ENCODE results near the gene WDR87. TPM values are rescaled to one million over a fixed set of nuclear protein-coding genes. Genes with fewer than 3 reads are reported as not detected.

WDR87 gene
- total RNA-seq, 2 experiments from 2014 or later = not detected

DNA sequence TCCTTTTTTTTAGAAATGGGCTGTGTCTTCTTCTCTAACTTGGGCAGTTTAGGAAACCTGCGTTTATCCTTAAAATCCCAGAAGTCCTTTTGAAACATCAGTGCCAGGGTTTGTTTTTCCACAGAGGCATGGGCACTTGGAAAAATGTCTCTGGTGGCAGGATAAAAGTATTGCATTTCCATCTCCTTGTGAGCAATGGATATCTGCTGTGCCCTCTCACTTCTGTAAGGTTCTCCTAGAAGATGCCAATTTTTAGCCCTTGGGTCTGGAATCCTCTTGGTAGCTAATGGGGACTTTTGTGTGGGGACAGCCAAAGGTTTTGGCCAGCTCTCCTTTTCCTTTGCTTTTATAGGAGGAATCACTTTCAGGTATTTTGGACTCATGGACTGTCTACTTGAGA lies 21.0 kb downstream of the WDR87 start:
- no peak overlapping the region for H3K4me3 Mint-ChIP-seq
- H3K36me3 Mint-ChIP-seq (ENCODE audit: low read depth) = no peaks in the 10 kb centered on the region
- Histone ChIP-seq H3K9me3 (ENCODE audit: control insufficient read depth in 1 of 2, insufficient read depth in 1 of 2, low read length in 2 of 2) (peaks cover 5 to 26% of the 10 kb centered on the region in 2 experiments), H3K36me3 (ENCODE audit: insufficient read depth, low read length) (no peaks in the 10 kb centered on the region), H3K4me3 (ENCODE audit: low read length) (no peak overlapping the region), H3K27me3 (ENCODE audit: control insufficient read depth in 1 of 2, insufficient read depth in 2 of 2, low read length in 2 of 2) (peaks cover 2 to 12% of the 10 kb centered on the region in 2 experiments), H3K4me1 (ENCODE audit: insufficient read depth, low read length) (no peaks in the 10 kb centered on the region), H3K27ac (ENCODE audit: low read depth in 1 of 2, low read length in 2 of 2) (no peak overlapping the region)
- peaks cover 3% of the 10 kb centered on the region for H3K9me3 Mint-ChIP-seq
- no peak overlapping the region for H3K27ac Mint-ChIP-seq
- DNase-seq (no peak), ATAC-seq (ENCODE audit: poor library complexity) (no peak)
- H3K4me1 Mint-ChIP-seq (ENCODE audit: low read depth) = no peaks in the 10 kb centered on the region
- ChIA-PET CTCF (no interaction called here), POLR2A (no interaction called here)
- intact Hi-C loops (cut with DNase I, micrococcal nuclease) = no loop called here
- peaks cover under 1% of the 10 kb centered on the region for H3K27me3 Mint-ChIP-seq
- TF ChIP-seq, protein P1, sequence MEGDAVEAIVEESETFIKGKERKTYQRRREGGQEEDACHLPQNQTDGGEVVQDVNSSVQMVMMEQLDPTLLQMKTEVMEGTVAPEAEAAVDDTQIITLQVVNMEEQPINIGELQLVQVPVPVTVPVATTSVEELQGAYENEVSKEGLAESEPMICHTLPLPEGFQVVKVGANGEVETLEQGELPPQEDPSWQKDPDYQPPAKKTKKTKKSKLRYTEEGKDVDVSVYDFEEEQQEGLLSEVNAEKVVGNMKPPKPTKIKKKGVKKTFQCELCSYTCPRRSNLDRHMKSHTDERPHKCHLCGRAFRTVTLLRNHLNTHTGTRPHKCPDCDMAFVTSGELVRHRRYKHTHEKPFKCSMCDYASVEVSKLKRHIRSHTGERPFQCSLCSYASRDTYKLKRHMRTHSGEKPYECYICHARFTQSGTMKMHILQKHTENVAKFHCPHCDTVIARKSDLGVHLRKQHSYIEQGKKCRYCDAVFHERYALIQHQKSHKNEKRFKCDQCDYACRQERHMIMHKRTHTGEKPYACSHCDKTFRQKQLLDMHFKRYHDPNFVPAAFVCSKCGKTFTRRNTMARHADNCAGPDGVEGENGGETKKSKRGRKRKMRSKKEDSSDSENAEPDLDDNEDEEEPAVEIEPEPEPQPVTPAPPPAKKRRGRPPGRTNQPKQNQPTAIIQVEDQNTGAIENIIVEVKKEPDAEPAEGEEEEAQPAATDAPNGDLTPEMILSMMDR (IDR thresholded peaks at IDR 0.05) = no peak

DNA sequence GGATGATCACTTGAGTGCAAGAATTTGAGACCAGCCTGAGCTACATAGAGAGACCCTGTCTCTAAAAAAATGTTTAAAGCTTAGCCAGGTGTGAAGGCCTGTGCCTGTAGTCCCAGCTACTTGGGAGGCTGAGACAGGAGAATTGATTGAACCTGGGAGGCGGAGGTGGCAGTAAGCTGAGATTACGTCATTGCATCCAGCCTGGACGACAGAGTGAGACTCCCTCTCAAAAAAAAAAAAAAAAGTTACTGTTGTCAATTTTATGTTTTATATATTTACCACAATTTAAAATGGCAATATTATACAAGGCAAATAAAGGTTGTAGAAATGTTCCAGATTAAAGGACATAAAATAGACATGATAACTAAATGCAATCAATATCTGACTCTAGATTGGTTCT lies 29.2 kb downstream of the WDR87 start:
- intact Hi-C loops (cut with DNase I, micrococcal nuclease) = no loop called here
- Mint-ChIP-seq H3K9me3 (peaks cover 3% of the 10 kb centered on the region), H3K4me1 (ENCODE audit: low read depth) (no peaks in the 10 kb centered on the region), H3K27ac (no peak overlapping the region), H3K27me3 (peaks cover 8% of the 10 kb centered on the region), H3K4me3 (no peak overlapping the region), H3K36me3 (ENCODE audit: low read depth) (no peaks in the 10 kb centered on the region)
- no peak overlapping the region for H3K4me3 ChIP-seq (ENCODE audit: low read length)
- ATAC-seq (ENCODE audit: poor library complexity) (no peak), DNase-seq (no peak)
- TF ChIP-seq, protein P1 (IDR thresholded peaks at IDR 0.05) = no peak
- CTCF ChIA-PET = no interaction called here
- peaks cover 2 to 5% of the 10 kb centered on the region in 2 experiments for H3K9me3 ChIP-seq (ENCODE audit: control insufficient read depth in 1 of 2, insufficient read depth in 1 of 2, low read length in 2 of 2)
- POLR2A ChIA-PET = no interaction called here
- no peak overlapping the region for H3K27ac ChIP-seq (ENCODE audit: low read depth in 1 of 2, low read length in 2 of 2)
- H3K27me3 ChIP-seq (ENCODE audit: control insufficient read depth in 1 of 2, insufficient read depth in 2 of 2, low read length in 2 of 2) = no peaks in the 10 kb centered on the region
- H3K36me3 ChIP-seq (ENCODE audit: insufficient read depth, low read length) = no peaks in the 10 kb centered on the region
- no peaks in the 10 kb centered on the region for H3K4me1 ChIP-seq (ENCODE audit: insufficient read depth, low read length)

DNA sequence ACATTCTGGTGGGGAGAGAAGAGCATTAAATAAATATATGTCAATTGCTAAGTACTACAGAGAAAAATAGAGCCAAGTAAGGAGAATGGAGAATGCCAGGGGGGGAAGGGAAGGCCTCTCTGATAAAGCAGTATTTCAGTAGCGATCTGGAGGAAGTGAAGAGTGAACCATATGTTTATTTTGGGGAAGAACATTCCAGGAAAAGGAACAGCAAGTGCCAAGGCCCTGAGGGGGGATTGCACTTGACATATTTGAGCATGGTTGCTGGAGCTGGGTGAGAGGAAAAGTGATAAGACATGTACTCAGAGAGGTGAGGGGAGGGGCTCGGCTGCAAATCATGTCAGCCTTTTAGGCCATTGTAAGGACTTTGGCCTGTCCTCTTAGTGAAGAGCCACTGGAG lies 30.4 kb downstream of the WDR87 start:
- Histone ChIP-seq H3K4me3 (ENCODE audit: low read length) (no peak overlapping the region), H3K9me3 (ENCODE audit: control insufficient read depth in 1 of 2, insufficient read depth in 1 of 2, low read length in 2 of 2) (no peaks in the 10 kb centered on the region), H3K4me1 (ENCODE audit: insufficient read depth, low read length) (no peaks in the 10 kb centered on the region), H3K36me3 (ENCODE audit: insufficient read depth, low read length) (no peaks in the 10 kb centered on the region), H3K27me3 (ENCODE audit: control insufficient read depth in 1 of 2, insufficient read depth in 2 of 2, low read length in 2 of 2) (no peaks in the 10 kb centered on the region), H3K27ac (ENCODE audit: low read depth in 1 of 2, low read length in 2 of 2) (no peak overlapping the region)
- H3K9me3 Mint-ChIP-seq = no peaks in the 10 kb centered on the region
- CTCF ChIA-PET = no interaction called here
- TF ChIP-seq, protein P1 (IDR thresholded peaks at IDR 0.05) = no peak
- H3K27me3 Mint-ChIP-seq = peaks cover 16% of the 10 kb centered on the region
- intact Hi-C loops (cut with DNase I, micrococcal nuclease) = no loop called here
- DNase-seq (no peak), ATAC-seq (ENCODE audit: poor library complexity) (no peak)
- H3K4me3 Mint-ChIP-seq = no peak overlapping the region
- H3K27ac Mint-ChIP-seq = no peak overlapping the region
- POLR2A ChIA-PET = no interaction called here
- H3K4me1 Mint-ChIP-seq (ENCODE audit: low read depth) = no peaks in the 10 kb centered on the region
- no peaks in the 10 kb centered on the region for H3K36me3 Mint-ChIP-seq (ENCODE audit: low read depth)

Measured in CD4-positive, alpha-beta T cell (primary cell).